GM18951 (cell line): ENCODE data around the gene FBLN7.

Experiments
- POLR2A ChIP-seq: IDR thresholded peaks from 4 replicates; pipeline ENCODE4 v1.6.1; 2011; ENCODE audit warnings: mild to moderate bottlenecking; ENCODE audit not compliant: insufficient read length, insufficient read depth; ENCODE audit errors: extremely low read depth
- in situ Hi-C: fragments of 300-500 bp; cut with MboI; formaldehyde crosslinking; loops from one replicate; pipeline ENCODE4 v1.12.0; 2022; ENCODE audit warnings: low sequenced_read_pairs, mixed read lengths, inconsistent platforms; ENCODE audit not compliant: unreplicated experiment

FBLN7 gene

GRCh38 chr2:112147382-112148168 lies 9.4 kb downstream of the FBLN7 start:
- no peak for TF ChIP-seq POLR2A
- in situ Hi-C loops, result no loop called here

- in situ Hi-C loops, result no loop called here
- TF ChIP-seq POLR2A, result no peak
Observed at GRCh38 chr2:112148477-112148876, 10.3 kb downstream of the FBLN7 start.

- no peak for TF ChIP-seq POLR2A
Observed at GRCh38 chr2:112149194-112149593, 11.0 kb downstream of the FBLN7 start.

GRCh38 chr2:112149866-112150435 lies 11.8 kb downstream of the FBLN7 start:
- in situ Hi-C loops, result no loop called here
- no peak for TF ChIP-seq POLR2A

More at GRCh38 chr2:112149194-112149593, 11.0 kb downstream of the FBLN7 start:
- in situ Hi-C loops, result no loop called here

DNA sequence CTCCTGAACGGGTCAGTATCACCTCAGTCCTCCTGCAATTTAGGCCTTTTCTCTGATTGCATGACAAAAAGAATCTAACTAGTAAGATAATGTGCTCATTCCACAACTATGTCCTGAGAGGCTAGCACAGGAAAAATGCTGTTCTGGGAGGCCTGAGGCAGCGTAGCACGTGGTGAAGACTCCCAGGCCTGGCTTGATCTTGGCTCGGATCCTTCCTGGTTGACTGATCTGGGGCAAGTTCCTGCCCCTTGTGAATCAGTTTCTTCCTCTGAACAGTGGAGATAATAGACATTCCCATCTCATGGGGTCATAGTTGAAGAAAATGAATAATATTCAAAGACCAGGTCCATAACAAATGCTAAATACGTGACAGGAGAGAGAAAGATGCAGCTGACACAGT lies 12.3 kb downstream of the FBLN7 start:
- no peak for TF ChIP-seq POLR2A
- in situ Hi-C loops, result no loop called here

DNA sequence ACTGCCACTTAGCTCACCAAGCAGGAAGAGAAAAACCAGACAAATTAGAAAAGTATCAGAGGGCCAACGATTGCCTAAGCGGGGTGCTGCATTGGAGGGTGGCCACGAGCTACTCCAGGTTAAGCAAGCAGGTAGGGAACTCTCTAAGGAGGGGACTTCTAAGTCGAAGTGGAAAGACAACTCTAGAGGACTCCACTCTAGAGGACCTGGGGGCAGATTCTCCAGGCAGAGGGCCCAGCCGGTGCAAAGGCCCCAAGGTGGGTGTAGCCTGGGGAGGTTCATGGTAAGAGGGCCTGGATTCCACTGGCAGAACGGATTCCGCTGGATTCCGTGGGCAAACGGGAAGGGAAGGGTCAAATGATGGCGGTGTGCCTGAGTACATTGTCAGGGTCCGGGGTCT lies 12.7 kb downstream of the FBLN7 start:
- in situ Hi-C loops, result no loop called here
- TF ChIP-seq POLR2A, result no peak

- in situ Hi-C loops, result no loop called here
- no peak for TF ChIP-seq POLR2A
Observed at GRCh38 chr2:112151271-112151670, 13.1 kb downstream of the FBLN7 start.

GRCh38 chr2:112151701-112152440 lies 13.7 kb downstream of the FBLN7 start:
- in situ Hi-C loops, result no loop called here
- no peak for TF ChIP-seq POLR2A

- in situ Hi-C loops, result no loop called here
- TF ChIP-seq POLR2A, result no peak
Observed at GRCh38 chr2:112152476-112153178, 14.4 kb downstream of the FBLN7 start.

- TF ChIP-seq POLR2A, result no peak
- in situ Hi-C loops, result no loop called here
Observed at GRCh38 chr2:112153179-112153490, 14.9 kb downstream of the FBLN7 start.

DNA sequence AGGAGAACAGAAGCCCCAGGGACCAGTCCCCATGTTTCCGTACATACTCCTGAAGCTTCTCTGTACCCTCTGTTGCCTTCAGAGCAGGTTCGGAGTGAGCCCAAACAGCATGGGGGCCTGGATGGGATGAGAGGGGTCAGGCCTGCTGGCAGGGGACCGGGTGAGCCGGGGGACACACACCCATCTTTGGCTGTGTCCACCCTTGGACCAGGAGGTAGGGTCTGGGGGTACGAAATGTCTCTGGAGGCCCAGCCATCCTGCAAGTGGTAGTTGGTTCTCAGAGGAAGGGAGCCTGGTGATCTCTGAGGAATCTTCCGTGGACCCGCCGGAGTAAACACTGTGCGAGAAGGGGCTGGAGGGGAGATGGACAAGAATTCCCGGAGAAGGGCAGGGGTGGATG lies 15.3 kb downstream of the FBLN7 start:
- no peak for TF ChIP-seq POLR2A
- in situ Hi-C loops, result no loop called here

DNA sequence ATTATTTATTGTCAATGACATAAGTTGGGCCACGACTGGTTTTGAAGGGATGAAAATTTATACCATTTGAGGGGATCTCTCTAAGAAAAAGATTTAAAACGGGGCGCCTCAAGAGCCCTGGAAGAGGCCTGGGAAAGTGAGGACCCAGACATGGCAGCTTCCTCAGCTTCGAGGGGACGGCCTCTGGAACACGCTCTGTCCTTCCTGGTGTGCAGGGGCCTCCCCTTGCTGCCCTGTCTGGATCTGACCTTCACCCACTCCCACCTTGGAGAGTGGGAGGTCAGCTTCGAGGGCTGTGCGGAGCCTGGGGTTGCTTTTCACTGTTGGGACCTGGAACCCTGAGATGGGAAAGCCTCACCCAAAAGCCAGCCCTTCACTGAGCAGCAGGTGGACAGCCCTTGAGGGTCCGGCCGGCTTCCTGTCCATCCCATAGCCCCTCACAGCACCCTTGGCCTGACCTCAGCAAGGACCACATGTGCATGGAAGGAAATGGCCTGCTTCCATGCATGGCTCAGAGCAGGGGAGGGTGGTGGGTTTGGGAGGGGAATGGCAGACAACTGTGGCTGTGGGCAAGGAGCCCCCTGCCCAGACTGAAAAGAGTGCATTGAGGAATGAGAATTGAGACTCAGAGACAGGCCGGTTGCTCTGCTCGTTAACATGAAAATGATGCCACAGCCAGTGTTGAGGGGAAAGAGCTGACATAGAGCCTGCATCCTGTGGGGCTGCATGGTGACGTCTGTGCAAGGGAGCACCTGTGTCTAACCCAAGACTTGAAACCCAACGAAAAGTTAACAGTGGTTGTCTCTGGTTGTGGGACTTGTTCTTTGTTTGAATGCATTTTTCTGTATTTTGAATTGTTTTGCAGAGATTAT lies 16.3 kb downstream of the FBLN7 start:
- in situ Hi-C loops, result no loop called here
- TF ChIP-seq POLR2A, result no peak
